Right lobe of liver (tissue), 4 donors: ENCODE measurements around the gene KIF23.

ENCODE experiments used
- CTCF ChIP-seq, 4 donors: fragments of 200-600 bp in 3 of 4; fragments of 450-650 bp in 1 of 4; IDR thresholded peaks; one replicate each; pipeline versions ENCODE4 v1.5.1 to v1.8.0; 2016 to 2022; ENCODE audit warnings: antibody characterized with exemption in 4 of 4, mild to moderate bottlenecking in 2 of 4
- POLR2A ChIP-seq: fragments of 450-650 bp; IDR thresholded peaks from one replicate; pipeline ENCODE4 v1.6.1; 2017; ENCODE audit warnings: antibody characterized with exemption, mild to moderate bottlenecking
- donor health status: DM: no; HTN: no; CAD: no.
- donor health status: DM: no; HTN: no; CAD: no.
- donor health status: DM: no; HTN: yes; CAD: no.

GRCh38 chr15:69395991-69396390, 18.2 kb upstream of the KIF23 start:
- no peak for TF ChIP-seq CTCF (IDR thresholded peaks at IDR 0.05)
- TF ChIP-seq POLR2A, result no peak
